Epithelial cell of esophagus (primary cell): Measurements from ENCODE around the gene PRR35.
A peak's percentile ranks its signal among the peaks of the same experiment; 100 is the strongest.

Experiments
- DNase-seq: peaks from one replicate; pipeline ENCODE4 v3.0.0; 2010; ENCODE audit warnings: low read depth
- H3K4me3 ChIP-seq: 2 replicates; pipeline ENCODE4 v1.5.1; 2011; ENCODE audit warnings: mild to moderate bottlenecking, low read length, control low read depth
- TF ChIP-seq, protein P1 (sequence below): IDR thresholded peaks from 2 replicates; pipeline ENCODE4 v1.5.1; 2011; ENCODE audit warnings: low read depth, mild to moderate bottlenecking, low read length, control low read depth, inconsistent platforms; ENCODE audit not compliant: insufficient read depth; ENCODE audit errors: missing control alignments

Gene PRR35

GRCh38 chr16:575354-576196, 15.4 kb downstream of the PRR35 start:
- H3K4me3 ChIP-seq = no peak overlapping the region
- DNase-seq = no peak
- TF ChIP-seq, protein P1, sequence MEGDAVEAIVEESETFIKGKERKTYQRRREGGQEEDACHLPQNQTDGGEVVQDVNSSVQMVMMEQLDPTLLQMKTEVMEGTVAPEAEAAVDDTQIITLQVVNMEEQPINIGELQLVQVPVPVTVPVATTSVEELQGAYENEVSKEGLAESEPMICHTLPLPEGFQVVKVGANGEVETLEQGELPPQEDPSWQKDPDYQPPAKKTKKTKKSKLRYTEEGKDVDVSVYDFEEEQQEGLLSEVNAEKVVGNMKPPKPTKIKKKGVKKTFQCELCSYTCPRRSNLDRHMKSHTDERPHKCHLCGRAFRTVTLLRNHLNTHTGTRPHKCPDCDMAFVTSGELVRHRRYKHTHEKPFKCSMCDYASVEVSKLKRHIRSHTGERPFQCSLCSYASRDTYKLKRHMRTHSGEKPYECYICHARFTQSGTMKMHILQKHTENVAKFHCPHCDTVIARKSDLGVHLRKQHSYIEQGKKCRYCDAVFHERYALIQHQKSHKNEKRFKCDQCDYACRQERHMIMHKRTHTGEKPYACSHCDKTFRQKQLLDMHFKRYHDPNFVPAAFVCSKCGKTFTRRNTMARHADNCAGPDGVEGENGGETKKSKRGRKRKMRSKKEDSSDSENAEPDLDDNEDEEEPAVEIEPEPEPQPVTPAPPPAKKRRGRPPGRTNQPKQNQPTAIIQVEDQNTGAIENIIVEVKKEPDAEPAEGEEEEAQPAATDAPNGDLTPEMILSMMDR = no peak

DNA sequence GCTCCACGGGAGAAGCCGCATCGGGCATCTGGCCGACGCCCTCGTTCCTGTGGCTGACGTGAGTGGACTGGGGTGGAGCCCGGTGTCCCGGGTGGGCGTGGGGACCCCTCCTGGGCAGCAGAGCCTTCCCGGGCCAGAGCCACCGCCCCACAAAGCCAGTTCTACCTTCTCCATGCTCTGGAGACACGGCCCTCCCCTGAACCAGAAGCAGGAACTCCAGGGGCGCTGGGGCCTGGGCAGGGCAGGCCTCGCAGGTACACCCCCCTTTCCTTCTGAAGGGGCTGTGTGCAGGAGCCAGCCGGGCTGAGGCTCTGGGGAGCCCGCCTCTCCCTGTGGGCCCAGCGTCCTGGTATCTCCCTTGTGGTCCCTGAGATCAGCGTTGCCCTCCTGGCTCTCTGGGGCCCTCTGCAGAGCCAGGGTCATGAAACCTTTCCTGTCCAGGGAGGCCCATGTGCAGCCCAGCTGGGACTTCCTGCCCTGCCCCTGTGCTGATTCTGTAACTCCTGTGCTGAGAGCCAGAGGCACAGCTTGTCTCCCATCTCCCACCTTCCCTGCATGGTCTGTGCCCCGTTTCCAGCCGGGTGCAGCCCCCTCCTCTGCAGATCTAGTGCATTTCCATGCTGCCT, 16.1 kb downstream of the PRR35 start:
- TF ChIP-seq, protein P1 = no peak
- no peak for DNase-seq
- H3K4me3 ChIP-seq = no peak overlapping the region

DNA sequence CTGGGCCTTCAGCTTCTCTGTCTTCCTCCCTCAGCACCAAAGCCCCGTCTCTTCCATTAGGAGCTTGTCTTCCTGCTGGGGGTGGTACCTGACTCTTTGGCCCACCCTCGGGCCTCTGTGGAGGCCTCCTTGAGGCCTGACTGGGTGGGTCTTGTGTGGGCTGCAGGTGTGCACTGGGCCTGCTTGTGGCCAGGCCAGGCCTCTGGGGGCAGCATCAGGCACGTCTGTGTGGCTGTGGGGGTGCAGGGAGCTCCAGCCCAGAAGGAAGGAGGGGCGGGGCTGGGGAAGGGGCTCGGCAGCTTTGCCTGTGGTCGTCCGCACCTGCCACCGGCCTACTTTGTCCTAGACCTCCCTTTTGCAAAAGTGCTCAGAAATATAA, 16.6 kb downstream of the PRR35 start:
- no peak overlapping the region for H3K4me3 ChIP-seq
- no peak for DNase-seq
- TF ChIP-seq, protein P1 = no peak

DNA sequence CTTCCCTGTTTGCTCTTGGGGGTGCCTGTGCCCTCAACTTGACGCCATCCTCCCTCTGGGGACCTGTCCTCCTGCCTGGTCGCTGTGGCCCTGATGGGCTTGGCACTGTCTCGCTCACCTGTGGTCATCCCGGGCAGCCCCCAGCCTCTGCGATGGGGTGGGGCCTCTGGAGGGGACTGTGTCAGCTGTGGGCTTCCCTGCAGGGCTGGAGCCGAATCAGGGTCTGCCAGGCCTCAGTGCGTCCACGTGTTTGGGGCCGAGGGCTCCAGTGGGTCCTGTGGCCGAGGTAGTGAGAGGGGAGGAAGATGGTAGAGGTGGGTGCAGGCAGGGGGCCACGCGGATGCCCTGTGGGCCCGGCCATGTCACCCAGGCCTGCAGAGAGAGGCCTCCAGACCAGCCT, 17.6 kb downstream of the PRR35 start:
- no peak overlapping the region for H3K4me3 ChIP-seq
- TF ChIP-seq, protein P1 = no peak
- no peak for DNase-seq

- no peak for DNase-seq
- TF ChIP-seq, protein P1 = no peak
- no peak overlapping the region for H3K4me3 ChIP-seq
These were observed 18.2 kb downstream of the PRR35 start for GRCh38 chr16:578232-578869.

DNA sequence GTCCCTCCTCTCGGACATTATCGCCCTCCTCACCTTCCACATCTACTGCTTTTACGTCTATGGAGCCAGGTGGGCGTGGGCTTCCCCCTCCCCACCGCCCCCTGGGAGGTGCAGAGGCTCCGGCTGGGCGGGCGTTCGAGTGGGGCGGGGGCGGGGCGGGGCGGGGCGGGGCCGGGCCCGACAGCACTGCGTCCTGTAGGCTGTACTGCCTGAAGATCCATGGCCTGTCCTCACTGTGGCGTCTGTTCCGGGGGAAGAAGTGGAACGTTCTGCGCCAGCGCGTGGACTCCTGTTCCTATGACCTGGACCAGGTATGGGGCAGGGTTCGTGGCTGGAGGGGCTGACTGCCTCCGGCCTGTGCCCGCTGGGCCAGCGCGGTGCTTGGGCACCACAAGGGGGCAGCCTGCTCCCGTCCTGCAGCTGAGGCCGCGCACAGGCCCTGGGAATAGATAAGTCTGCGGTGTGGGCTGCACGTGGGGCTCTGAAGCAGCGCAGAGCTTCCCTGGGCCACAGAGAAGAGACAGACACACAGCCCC, 18.7 kb downstream of the PRR35 start:
- no peak overlapping the region for H3K4me3 ChIP-seq
- peak; percentile 77 for DNase-seq
- TF ChIP-seq, protein P1 = peak; percentile 84
